GM21825 (cell line): Measurements from ENCODE around the gene CFAP91.

Experiments used
- ATAC-seq: cut with Tn5 transposase; IDR thresholded peaks from one replicate; pipeline ENCODE4 v1.9.1; 2021; ENCODE audit warnings: mild to moderate bottlenecking, moderate library complexity; ENCODE audit not compliant: unreplicated experiment

CFAP91 gene

GRCh38 chr3:119738741-119739140 lies 35.9 kb downstream of the CFAP91 start:
- ATAC-seq, result no peak

GRCh38 chr3:119741657-119742590 lies 39.1 kb downstream of the CFAP91 start:
- ATAC-seq, result no peak

- ATAC-seq, result no peak
These were observed 41.1 kb downstream of the CFAP91 start for GRCh38 chr3:119743921-119744320.

GRCh38 chr3:119745942-119746341 lies 43.1 kb downstream of the CFAP91 start:
- no peak for ATAC-seq

- ATAC-seq, result no peak
These were observed 43.6 kb downstream of the CFAP91 start for GRCh38 chr3:119746423-119746822.

- no peak for ATAC-seq
These were observed 44.5 kb downstream of the CFAP91 start for GRCh38 chr3:119747357-119747756.

- no peak for ATAC-seq
These were observed 46.2 kb downstream of the CFAP91 start for GRCh38 chr3:119748991-119749390.

- no peak for ATAC-seq
These were observed 48.6 kb downstream of the CFAP91 start for GRCh38 chr3:119751423-119751822.
